Activated T-helper 1 cell treated with anti-CD3 and anti-CD28 coated beads, Interleukin-2, amount 50 U/mL, for 16 hours (primary cell): ENCODE measurements around the gene MAMDC2.
"Not testable (repeated sequence)": the region's sequence is repeated elsewhere in the genome, so short reads cannot be mapped to it uniquely, and the experiment has no call there.

Experiments
- DNase-seq, 2 donors: peaks; one replicate each; pipeline ENCODE4 v3.0.0-alpha.2; 2020; ENCODE audit warnings: low read depth in 1 of 2, low spot score in 1 of 2

The MAMDC2 gene

GRCh38 chr9:70177121-70177520 lies 133.5 kb downstream of the MAMDC2 start:
- DNase-seq, result no peak

GRCh38 chr9:70192707-70193106 lies 149.1 kb downstream of the MAMDC2 start:
- DNase-seq, result no peak

GRCh38 chr9:70195456-70195855 lies 151.8 kb downstream of the MAMDC2 start:
- DNase-seq, result no peak

GRCh38 chr9:70197216-70198044 lies 153.8 kb downstream of the MAMDC2 start:
- DNase-seq, result no peak

GRCh38 chr9:70204743-70205142 lies 161.1 kb downstream of the MAMDC2 start:
- DNase-seq, result not testable (repeated sequence)

- DNase-seq, result no peak
These were observed 161.8 kb downstream of the MAMDC2 start for GRCh38 chr9:70205366-70206020.

- DNase-seq, result no peak
These were observed 173.4 kb downstream of the MAMDC2 start for GRCh38 chr9:70217029-70217428.

- DNase-seq, result no peak
These were observed 175.1 kb downstream of the MAMDC2 start for GRCh38 chr9:70218767-70219166.

- DNase-seq, result no peak
These were observed 176.6 kb downstream of the MAMDC2 start for GRCh38 chr9:70220216-70220615.

- no peak for DNase-seq
These were observed 178.7 kb downstream of the MAMDC2 start for GRCh38 chr9:70222354-70222753.

GRCh38 chr9:70228118-70228517 lies 184.5 kb downstream of the MAMDC2 start:
- DNase-seq, result no peak

- no peak for DNase-seq
These were observed 185.0 kb downstream of the MAMDC2 start for GRCh38 chr9:70228611-70229010.

GRCh38 chr9:70229026-70229425 lies 185.4 kb downstream of the MAMDC2 start:
- no peak for DNase-seq

- no peak for DNase-seq
These were observed 185.9 kb downstream of the MAMDC2 start for GRCh38 chr9:70229579-70229978.

- DNase-seq, result no peak
These were observed 188.8 kb downstream of the MAMDC2 start for GRCh38 chr9:70232476-70232875.

GRCh38 chr9:70234208-70234607 lies 190.6 kb downstream of the MAMDC2 start:
- DNase-seq, result not testable (repeated sequence)

GRCh38 chr9:70245952-70246351 lies 202.3 kb downstream of the MAMDC2 start:
- DNase-seq, result not testable (repeated sequence)

- DNase-seq, result no peak
These were observed 206.6 kb downstream of the MAMDC2 start for GRCh38 chr9:70250221-70250620.

GRCh38 chr9:70255486-70255885 lies 211.8 kb downstream of the MAMDC2 start:
- DNase-seq, result no peak

- DNase-seq, result no peak
These were observed 212.5 kb downstream of the MAMDC2 start for GRCh38 chr9:70256123-70256551.

GRCh38 chr9:70257502-70257901 lies 213.9 kb downstream of the MAMDC2 start:
- DNase-seq, result no peak

- DNase-seq, result peak in 1 of 2 donors; percentile 23
These were observed 214.5 kb downstream of the MAMDC2 start for GRCh38 chr9:70257991-70258691.
